Endothelial cell of umbilical vein (primary cell): Measurements from ENCODE around the gene KCTD2.

Experiments
- CTCF ChIP-seq, 2 donors: IDR thresholded peaks; 1 replicate in 1 of 2; 2 replicates in 1 of 2; pipeline ENCODE4 v1.5.1; 2011; ENCODE audit warnings: low read length in 2 of 2, mild to moderate bottlenecking in 2 of 2, moderate library complexity in 2 of 2, control low read depth in 1 of 2, inconsistent platforms in 1 of 2, low read depth in 1 of 2; ENCODE audit not compliant: insufficient read depth in 1 of 2; ENCODE audit errors: extremely low read depth in 1 of 2
- EZH2 ChIP-seq: IDR thresholded peaks from 2 replicates; pipeline ENCODE4 v1.6.1; 2012; ENCODE audit warnings: borderline replicate concordance, low read depth, mild to moderate bottlenecking, moderate library complexity, low read length, inconsistent platforms; ENCODE audit not compliant: severe bottlenecking
- FOS ChIP-seq: IDR thresholded peaks from 2 replicates; pipeline ENCODE4 v1.6.1; 2011; ENCODE audit warnings: mild to moderate bottlenecking, low read length, moderate library complexity, borderline replicate concordance; ENCODE audit not compliant: insufficient read depth
- JUN ChIP-seq: IDR thresholded peaks from 2 replicates; pipeline ENCODE4 v1.6.1; 2011; ENCODE audit warnings: borderline replicate concordance, low read depth; ENCODE audit not compliant: insufficient read length, insufficient read depth
- MAX ChIP-seq: IDR thresholded peaks from 2 replicates; pipeline ENCODE4 v1.6.1; 2011; ENCODE audit not compliant: insufficient read depth, insufficient read length
- MYC ChIP-seq: IDR thresholded peaks from one replicate; pipeline ENCODE4 v1.6.1; 2011; ENCODE audit warnings: mild to moderate bottlenecking, low read depth, low read length
- POLR2A ChIP-seq: IDR thresholded peaks from 2 replicates; pipeline ENCODE4 v1.6.1; 2012; ENCODE audit warnings: low read depth, mild to moderate bottlenecking, control low read depth, low read length
- POLR2AphosphoS5 ChIP-seq: IDR thresholded peaks from 2 replicates; pipeline ENCODE4 v1.6.1; 2012; ENCODE audit warnings: low read depth, mild to moderate bottlenecking, control low read depth, low read length, moderate library complexity; ENCODE audit not compliant: insufficient read depth

- TF ChIP-seq CTCF (IDR thresholded peaks at IDR 0.05; ENCODE audit: extremely low read depth in 1 of 2, insufficient read depth in 1 of 2, low read depth in 1 of 2, low read length in 2 of 2) (no peak), POLR2A (no peak), JUN (no peak), POLR2AphosphoS5 (no peak), FOS (no peak), MAX (no peak), MYC (no peak), EZH2 (no peak)
These were observed 2.3 kb upstream of the KCTD2 start for GRCh38 chr17:75044716-75045115.
